BJ (cell line): ENCODE results near the gene ZNF521. TPM values are rescaled to one million over a fixed set of nuclear protein-coding genes. Genes with fewer than 3 reads are reported as not detected.

ENCODE experiments used
- CTCF ChIA-PET: fragments of 350-600 bp; formaldehyde crosslinking; extraction: SDS; loops from one replicate; lab custom pipeline; 2021; ENCODE audit warnings: antibody characterized with exemption, inconsistent platforms; lab: Yijun Ruan, JAX
- POLR2A ChIA-PET: fragments of 300-600 bp; sonication (Branson Sonifier 250); formaldehyde crosslinking; extraction: SDS; loops from one replicate; lab custom pipeline; 2021; ENCODE audit warnings: antibody characterized with exemption; lab: Charles Lee
- DNase-seq: peaks from one replicate; pipeline ENCODE4 v3.0.0-alpha.2; 2011; ENCODE audit warnings: low read depth
- H3K27me3 ChIP-seq: 2 replicates; pipeline ENCODE4 v1.6.0; 2011; ENCODE audit warnings: low read length; ENCODE audit not compliant: control insufficient read depth, insufficient read depth
- H3K36me3 ChIP-seq: 2 replicates; pipeline ENCODE4 v1.5.1; 2011; ENCODE audit warnings: low read length; ENCODE audit not compliant: control insufficient read depth, insufficient read depth
- H3K4me3 ChIP-seq: 2 replicates; pipeline ENCODE4 v1.5.1; 2011; ENCODE audit warnings: low read depth, mild to moderate bottlenecking, control low read depth, low read length
- polyA minus RNA-seq: library from RNA; depleted of rRNA, polyadenylated mRNA; stranded (reverse); fragments of >200 nt; gene quantifications from 2 replicates; pipeline ENCODE4 v1.2.3, GENCODE V29; 2011; rRNA and poly(A)+ RNA removed
- polyA plus RNA-seq: library from polyadenylated mRNA; depleted of rRNA; stranded (reverse); fragments of >200 nt; gene quantifications from 2 replicates; pipeline ENCODE4 v1.2.3, GENCODE V29; 2011; rRNA removed
- TF ChIP-seq, protein P1 (sequence below): IDR thresholded peaks from 2 replicates; pipeline ENCODE4 v1.5.1; 2011; ENCODE audit warnings: low read depth, mild to moderate bottlenecking, control low read depth, inconsistent platforms, low read length, moderate library complexity; ENCODE audit not compliant: insufficient read depth

The ZNF521 gene
- polyA plus RNA-seq: 18.6 and 29.3 TPM in 2 replicates
- polyA minus RNA-seq: 29.5 and 48.8 TPM in 2 replicates

DNA sequence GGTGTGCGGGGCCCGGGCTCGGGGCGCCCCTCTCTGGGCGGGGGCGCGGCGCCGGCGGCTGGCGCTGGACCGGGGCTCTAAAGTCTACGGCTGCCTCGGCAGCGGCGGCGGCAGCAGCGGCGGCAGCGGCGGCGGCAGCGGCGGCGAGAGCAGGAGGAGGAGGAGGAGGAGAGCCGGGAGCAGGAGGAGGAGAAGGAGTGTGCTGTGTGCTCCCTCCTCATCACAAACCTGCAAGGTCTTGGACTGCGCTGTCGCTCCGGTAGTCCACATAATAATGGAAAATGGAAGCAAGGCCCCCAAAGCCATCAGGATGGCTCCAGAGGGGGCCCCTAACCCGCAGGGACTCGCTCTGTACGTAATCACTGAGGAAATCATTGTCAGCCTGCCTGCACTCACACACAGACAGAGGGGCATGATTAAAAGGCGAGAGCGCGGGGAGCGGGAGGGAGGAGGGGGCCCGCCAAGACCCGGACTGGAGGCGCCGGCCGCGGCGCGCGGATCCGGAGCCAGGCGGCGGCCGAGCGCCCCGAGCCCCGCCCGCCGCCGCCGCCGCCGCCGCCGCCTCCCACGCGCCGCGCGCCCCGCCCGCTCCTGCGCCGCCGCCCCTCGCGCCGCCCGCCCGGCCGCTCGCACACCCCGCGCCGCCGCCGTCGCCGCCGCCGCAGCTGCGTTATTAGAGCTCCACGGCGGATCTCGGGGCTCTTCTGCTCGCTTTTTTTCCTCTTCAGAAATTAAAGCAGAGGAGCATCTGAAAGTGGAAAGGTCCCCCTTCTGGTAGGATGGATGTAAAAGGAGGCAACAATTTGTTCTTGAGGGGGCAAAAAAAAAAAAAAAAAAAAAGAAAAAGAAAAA is at the start of gene ZNF521:
Gene ZNF521, minus strand, starts transcription at position 390 of the 852 bp plus-strand sequence. CDS start 1,220 bp downstream, outside the sequence.
- POLR2A ChIA-PET: interaction anchor here (0.7 kb wide), 1 partner anchor 1361 kb away, joined by 41 read pairs; no protein-coding TSS in a partner anchor
- TF ChIP-seq, protein P1, sequence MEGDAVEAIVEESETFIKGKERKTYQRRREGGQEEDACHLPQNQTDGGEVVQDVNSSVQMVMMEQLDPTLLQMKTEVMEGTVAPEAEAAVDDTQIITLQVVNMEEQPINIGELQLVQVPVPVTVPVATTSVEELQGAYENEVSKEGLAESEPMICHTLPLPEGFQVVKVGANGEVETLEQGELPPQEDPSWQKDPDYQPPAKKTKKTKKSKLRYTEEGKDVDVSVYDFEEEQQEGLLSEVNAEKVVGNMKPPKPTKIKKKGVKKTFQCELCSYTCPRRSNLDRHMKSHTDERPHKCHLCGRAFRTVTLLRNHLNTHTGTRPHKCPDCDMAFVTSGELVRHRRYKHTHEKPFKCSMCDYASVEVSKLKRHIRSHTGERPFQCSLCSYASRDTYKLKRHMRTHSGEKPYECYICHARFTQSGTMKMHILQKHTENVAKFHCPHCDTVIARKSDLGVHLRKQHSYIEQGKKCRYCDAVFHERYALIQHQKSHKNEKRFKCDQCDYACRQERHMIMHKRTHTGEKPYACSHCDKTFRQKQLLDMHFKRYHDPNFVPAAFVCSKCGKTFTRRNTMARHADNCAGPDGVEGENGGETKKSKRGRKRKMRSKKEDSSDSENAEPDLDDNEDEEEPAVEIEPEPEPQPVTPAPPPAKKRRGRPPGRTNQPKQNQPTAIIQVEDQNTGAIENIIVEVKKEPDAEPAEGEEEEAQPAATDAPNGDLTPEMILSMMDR: peak; percentile 38
- DNase-seq: no peak
- H3K27me3 ChIP-seq: 0 out of 2 replicates have a peak, but pooled peaks cover 2% of the 10 kb centered on the region
- CTCF ChIA-PET: interaction anchor here (0.6 to 1.0 kb wide), 3 partner anchors 13 to 253 kb away, joined by 3 to 4 read pairs (median 3); no protein-coding TSS in a partner anchor
- no peaks in the 10 kb centered on the region; the same call in 1 of the 2 replicates for H3K36me3 ChIP-seq
- peak within 1 kb of the TSS; percentile 87 for H3K4me3 ChIP-seq

DNA sequence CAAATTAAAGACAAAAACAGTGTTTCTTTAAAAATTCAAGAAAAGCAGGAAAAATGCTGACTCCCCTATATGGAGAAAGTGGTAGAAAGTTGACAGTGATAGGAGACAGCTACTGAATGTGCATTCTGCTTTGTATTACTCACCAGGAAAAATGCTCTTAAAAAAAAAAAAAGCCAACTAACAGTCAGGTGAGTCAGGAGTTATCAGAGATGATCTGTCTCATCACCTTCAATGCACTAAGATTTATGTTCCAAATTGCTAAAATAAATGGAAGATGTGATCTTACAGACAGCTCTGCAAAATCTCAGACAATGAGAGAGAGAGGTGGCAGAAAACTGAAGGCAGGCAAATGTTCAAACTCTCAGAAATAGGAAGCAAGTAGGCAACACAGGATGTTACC is 47.6 kb upstream of the ZNF521 start:
- TF ChIP-seq, protein P1: no peak
- POLR2A ChIA-PET: no interaction called here
- no peaks in the 10 kb centered on the region for H3K27me3 ChIP-seq
- CTCF ChIA-PET: interaction anchor here (0.6 kb wide), 1 partner anchor 552 kb away, joined by 3 read pairs; no protein-coding TSS in a partner anchor
- DNase-seq: no peak
- H3K36me3 ChIP-seq: no peaks in the 10 kb centered on the region
- H3K4me3 ChIP-seq: no peak overlapping the region

DNA sequence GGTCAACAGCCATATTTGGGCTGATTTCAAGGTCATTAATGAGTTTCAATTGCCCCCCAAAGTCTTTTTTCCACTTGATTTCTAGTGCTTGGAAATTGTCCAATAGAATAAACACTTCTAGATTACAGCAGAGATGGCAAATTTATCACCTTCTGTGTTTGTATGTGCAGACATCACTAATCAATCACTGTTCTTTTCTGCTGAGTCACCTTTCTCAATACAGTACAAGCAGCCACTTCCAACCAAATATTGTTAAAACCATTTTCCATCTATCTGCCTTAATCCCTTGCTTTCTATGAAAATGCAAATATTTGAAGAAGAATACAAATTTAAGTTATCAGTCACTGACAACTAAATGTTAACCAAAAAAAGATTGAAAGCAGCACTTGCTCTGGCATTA is 40.2 kb upstream of the ZNF521 start:
- Histone ChIP-seq H3K27me3 (0 out of 2 replicates have a peak, but pooled peaks cover 4% of the 10 kb centered on the region), H3K36me3 (no peaks in the 10 kb centered on the region), H3K4me3 (no peak overlapping the region)
- ChIA-PET POLR2A (no interaction called here), CTCF (no interaction called here)
- TF ChIP-seq, protein P1: no peak
- no peak for DNase-seq

DNA sequence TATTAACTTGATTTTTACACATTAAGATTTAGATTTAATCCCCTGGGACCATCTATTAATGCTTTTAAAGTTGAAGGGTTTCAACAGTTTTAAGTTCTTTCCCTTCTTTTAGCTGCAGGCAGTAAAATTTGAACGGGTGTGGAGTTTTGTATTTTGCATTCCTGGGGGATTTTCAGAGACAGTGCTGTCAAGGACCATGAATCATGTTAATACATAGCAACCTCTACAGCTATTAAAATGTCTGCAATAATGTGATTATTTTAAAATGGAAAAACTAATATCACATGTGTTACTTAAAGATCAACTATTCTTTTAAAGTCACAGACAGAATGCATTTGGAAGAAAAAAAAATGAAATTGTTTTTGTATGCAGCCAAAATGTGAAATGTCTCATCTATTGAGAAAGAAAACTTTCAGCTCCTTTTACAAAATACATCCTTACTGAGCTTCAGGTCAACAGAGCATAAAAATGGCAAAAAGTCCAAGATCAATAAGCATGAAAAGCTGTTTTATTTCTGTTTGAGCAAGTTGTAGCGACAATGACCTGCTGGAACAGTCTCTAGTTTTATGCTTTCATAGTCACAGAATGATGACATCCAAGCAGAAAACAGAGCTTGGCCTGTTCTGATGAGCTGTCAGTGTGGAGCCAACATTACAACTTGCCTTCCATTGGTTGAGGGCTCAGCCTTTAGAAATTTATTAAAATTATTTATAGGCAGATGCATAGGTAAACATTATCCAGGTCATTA is 21.6 kb upstream of the ZNF521 start:
- no peaks in the 10 kb centered on the region for H3K36me3 ChIP-seq
- 0 out of 2 replicates have a peak, but pooled peaks cover 3% of the 10 kb centered on the region for H3K27me3 ChIP-seq
- TF ChIP-seq, protein P1: no peak
- H3K4me3 ChIP-seq: no peak overlapping the region
- POLR2A ChIA-PET: interaction anchor here (0.6 kb wide), 2 partner anchors 143 to 197 kb away, joined by 3 read pairs; no protein-coding TSS in a partner anchor
- no peak for DNase-seq
- CTCF ChIA-PET: interaction anchor here (0.6 to 1.4 kb wide), 4 partner anchors 24 to 459 kb away, joined by 3 to 4 read pairs (median 3); no protein-coding TSS in a partner anchor
